HG03354 (cell line): Measurements from ENCODE around the gene NR2C1.

Experiments used
- ATAC-seq: cut with Tn5 transposase; IDR thresholded peaks from one replicate; pipeline ENCODE4 v1.9.1; 2021; ENCODE audit warnings: mild to moderate bottlenecking; ENCODE audit not compliant: unreplicated experiment, poor library complexity, severe bottlenecking

NR2C1 gene

DNA sequence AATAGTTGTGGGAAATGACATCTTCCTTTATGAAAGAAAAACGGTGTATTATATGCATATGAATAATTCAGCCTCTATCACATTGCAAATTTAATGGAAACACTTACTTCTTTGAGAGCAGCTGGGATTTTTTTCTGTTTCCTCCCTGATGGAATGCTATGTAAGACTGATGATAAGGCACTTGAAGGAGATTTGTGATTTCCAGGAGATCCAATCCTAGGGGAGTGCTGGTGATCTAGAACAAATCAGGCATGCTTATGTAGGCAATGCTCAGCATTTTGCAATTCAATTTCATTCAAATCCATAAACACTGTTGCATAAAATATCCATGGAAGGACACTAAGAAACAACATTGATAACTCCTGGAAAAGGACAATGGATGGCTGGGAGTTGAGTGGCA, 16.0 kb upstream of the NR2C1 start:
- no peak for ATAC-seq

DNA sequence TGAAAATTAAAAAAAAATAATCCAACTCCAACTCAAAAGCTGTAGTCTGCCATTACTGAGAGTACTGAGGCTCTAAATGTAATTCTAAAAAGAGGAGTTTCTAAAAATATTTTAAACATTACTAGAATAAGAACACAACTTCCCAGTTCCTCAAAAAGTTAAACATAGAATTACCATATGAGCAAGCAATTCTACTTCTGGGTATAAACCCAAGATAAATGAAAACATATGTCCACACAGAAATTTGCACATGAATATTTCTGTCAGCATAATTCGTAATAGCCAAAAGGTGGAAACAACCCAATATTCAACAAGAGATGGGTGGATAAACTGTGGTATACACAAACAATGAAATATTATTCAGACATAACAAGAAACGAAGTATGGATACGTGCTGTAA, 15.0 kb upstream of the NR2C1 start:
- ATAC-seq: no peak

DNA sequence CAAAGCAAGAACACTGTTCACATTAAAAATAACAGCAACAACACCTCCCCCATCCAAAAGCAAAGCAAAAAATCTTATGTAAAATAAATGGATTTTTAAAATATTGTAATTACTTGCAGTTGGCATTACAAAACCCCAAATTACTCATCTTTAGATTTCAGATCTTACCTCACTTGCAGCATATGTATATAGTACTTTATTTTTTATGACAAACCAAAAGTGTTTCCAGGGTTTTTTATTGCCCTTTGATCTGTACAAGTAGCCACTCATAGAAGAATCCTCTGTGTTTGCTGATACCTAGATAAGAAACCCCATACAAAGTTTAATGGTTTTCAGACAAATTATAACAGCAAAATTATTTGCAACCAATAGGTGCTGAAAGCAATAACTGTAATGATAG, 12.2 kb upstream of the NR2C1 start:
- no peak for ATAC-seq

DNA sequence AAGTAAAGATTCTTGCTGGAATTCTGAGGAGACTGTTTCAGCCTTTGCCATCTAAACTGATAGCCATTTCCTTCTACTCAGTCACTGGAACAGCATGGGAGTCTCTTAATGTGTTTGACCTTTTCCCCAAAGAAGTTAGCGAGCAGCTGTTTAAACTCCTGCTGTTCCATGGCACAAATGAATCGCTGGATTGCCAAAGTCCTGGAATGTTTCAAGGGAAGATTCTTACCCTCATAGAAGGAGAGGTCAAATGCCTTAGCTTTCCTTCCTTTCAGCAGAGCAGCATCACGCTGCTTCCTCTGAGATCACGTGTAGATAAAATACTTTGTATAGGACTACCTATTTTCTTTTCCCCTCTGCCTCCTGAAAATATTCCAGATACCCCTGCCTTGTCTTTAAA, 10.5 kb upstream of the NR2C1 start:
- no peak for ATAC-seq

DNA sequence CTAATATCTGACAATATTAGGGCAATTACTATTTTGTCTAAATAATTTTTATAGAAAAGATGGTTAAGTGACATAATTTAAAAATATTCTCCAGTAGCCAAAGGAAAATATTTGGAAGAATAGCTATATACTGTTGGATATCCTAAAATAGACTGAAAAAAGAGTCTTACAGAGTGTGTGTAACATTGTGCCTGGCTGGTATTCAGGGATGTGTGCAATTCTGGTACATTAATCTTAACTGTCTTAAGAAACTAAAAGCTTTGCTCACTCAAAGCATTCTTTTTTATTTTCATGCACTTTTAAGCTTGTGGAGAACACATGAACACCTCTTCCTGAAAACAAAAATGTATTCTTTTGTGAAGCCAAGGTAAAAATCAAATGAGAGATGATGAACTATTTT, 10.1 kb upstream of the NR2C1 start:
- ATAC-seq: no peak

DNA sequence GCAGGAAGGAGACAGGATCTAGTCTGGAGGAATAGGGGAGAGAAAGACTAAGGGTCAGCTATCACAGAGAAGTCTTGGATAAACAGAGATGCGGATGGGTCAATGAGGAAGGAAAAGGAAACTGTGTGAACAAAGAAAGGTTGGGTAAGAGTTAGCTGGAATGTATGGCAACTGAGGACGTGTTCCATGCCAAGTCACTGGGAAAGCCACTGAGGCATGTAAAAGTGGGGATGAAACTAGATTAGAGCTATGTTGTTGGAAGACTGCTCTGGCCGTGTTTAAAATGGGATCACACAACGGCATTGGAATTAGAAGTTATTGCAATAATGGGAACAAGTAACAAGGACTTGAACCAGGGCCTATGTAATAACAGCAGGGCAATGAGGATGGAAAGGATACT, 3.9 kb upstream of the NR2C1 start:
- ATAC-seq: no peak

DNA sequence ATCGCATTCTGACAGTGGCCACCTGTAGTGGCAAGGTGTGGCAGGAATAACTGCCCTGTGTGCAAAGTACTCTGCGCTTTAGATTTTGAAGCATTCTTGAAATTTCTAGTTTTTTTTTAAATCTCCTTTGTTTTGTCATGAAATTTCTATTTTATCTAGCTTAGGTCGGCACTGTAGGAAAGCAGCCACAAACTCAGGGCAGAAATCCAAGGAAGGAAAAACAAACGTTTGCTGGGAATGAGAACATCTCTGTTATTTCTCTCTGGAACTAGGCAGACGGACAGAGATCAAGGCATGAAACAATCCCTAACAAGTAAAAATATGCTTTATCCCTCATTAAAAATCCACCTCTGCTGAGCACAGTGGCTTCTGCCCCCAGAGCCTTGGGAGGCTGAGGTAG, 1.3 kb upstream of the NR2C1 start:
- no peak for ATAC-seq

DNA sequence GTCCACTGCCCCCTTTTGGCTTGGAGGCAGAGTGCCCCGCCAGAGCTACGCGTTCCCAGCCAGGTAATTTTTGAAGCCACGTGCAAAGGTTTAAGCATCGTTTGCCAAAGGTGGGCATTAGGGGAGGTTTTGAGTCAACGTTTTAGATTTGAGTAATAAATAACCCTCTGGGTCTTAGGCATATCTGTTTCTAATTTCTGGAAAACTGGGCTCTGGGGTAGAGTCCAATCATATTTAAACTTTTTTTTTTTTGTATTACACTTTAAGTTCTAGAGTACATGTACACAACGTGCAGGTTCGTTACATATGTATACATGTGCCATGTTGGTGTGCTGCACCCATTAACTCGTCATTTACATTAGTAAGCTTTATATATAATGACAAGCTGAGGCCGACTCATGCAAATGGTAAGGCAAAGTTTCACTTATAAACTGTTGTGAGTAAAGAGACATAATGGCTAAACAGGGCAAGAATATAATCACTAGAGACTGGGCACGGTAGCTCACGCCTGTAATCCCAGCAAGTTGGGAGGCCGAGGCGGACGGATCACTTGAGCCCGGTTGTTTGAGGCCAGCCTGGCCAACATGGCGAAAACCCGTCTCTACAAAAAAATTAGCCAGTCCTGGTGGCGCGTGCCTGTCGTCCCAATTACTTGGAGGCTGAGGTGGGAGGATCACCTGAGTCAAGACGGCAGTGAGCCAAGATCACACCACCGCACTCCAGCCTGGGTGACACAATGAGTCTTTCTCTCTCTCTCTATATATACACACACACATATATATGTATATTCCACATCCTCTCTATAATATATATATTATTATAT, 491 bp upstream of the NR2C1 start:
- ATAC-seq: no peak

DNA sequence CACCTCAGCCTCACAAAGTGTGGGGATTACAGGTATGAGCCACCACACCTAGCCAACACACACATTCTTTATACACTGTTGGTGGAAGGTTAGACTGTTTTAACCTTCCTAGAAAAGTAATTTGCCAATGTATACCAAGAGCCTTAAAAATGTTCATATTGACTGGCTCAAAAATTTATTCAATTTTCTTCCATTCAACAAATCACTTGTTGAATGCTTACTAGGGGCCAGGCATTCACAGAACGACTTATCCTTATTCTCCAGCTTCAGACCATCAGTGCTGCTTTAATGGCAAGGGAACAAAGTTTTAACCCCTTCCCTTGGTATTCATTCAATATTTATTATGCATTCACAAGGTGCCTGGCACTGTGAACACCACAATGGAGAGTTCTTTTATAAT, 3.0 kb downstream of the NR2C1 start:
- ATAC-seq: no peak

DNA sequence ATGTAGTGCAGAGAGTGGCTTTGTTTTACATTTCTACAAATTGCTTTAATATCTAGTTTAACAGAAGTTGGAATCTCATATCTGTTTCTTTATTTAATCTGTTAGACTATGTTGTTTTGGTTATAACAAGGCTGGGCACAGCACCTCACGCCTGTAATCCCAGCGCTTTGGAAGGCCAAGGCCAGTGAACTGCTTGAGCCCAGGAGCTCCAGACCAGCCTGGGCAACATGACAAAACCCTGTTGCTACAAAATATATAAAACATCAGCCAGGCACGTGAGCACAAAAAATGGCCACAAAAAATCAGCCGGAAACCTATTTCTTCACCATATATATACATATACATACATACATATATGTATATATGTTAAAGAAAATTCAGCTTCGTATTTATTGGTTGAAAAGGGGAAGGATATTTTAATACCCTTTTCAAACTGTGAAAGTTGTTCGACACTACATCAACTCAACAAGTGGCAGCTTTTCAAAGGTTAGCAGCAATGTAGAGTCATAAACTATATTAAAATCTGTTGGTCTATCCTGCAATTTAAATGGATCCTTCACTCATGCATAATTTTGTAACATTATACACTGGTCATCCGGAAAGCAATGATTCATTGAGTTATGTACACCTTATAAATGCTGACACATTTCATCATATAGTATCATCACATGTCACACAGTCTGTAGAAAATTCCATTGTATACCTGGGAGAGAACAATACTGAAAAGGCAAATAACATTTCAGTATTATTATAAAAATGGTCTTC, 7.1 kb downstream of the NR2C1 start:
- ATAC-seq: no peak

DNA sequence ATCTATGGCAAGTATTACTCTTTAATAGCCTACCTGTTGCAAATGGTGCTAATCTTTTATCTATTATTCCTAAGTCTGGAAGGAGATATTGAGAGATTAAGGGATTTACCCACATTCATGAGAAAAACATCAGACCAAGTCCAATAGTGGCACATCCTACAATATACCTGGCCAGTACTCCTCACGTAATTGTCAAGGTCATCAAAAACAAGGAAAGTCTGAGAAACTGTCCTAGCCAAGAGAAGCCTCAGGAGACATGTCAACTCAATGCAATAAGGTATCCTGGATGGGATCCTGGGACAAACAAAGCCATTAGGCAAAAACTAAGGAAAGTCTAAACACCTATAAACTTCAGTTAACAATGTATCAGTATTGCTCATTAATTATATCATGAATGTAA, 12.5 kb downstream of the NR2C1 start:
- ATAC-seq: no peak

DNA sequence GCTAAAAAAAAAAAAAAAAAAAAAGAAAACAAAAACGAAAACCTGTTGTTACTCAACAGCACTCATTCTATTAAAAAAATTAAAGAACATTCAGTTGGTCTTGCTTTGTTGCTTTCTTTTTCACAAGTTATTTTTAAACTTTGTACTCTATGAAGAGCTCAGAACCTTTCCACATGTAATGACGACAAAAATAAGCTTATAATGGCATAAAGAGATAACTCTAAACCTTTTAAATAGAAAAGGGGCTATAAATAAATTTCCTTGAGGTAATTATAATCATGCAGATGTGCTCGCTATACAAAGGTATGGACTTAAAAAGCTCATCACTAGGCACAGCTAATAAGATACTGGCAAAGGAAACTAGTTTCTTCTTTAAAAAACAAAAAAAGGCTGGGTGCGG, 13.4 kb downstream of the NR2C1 start:
- no peak for ATAC-seq

DNA sequence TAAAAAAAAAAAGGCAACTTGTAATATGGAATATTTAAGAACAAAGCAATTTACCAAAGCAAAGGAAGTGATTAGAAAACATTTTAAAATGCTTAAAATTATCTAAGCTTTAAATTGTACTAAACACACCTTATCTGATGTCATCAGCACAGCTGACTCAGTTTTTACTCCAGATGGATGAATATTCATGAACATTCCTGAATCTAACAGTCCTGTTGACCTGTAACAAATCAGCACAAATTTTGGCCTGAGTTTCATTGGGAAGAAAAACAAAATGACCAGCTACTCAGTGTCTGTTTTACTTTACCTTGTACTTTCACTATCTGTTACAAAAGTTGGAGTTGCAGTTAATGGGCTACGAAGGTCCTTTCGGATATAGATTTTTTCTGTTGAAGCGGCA, 16.0 kb downstream of the NR2C1 start:
- ATAC-seq: no peak

DNA sequence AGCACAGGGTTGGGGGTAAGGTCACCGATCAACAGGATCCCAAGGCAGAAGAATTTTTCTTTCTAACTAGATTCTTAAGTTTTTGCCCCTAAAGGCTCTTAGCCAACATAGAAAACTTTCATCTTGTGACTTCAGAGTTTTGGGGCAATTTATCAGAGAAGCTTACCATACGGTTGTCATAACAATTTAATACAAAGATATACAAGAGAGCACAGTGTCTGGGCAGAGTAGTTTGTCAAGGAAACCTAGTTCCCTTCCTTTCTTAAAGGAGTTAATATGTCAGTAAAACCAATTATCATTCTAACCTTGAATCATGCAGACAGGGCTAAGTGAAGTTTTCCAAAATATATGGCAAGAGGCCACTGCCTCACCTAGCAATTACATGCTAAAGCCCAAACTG, 18.4 kb downstream of the NR2C1 start:
- no peak for ATAC-seq

DNA sequence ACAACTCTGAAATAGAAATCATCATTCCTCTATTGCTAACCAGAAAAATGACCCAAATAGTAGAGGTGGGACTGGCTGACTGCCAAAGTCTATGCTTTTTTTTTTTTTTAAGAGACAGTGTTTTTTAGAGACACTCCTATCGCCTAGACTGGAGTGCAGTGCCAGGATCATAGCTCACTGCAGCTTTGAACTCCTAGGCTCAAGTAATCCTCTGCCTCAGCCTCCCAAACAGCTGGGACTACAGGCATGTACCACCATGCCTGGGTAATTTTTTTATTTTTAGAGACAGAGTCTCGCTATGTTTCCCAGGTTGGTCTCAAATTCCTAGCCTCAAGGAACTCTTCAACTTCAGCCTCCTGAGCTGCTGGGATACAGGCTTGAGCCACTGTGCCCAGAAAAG, 19.2 kb downstream of the NR2C1 start:
- ATAC-seq: no peak

DNA sequence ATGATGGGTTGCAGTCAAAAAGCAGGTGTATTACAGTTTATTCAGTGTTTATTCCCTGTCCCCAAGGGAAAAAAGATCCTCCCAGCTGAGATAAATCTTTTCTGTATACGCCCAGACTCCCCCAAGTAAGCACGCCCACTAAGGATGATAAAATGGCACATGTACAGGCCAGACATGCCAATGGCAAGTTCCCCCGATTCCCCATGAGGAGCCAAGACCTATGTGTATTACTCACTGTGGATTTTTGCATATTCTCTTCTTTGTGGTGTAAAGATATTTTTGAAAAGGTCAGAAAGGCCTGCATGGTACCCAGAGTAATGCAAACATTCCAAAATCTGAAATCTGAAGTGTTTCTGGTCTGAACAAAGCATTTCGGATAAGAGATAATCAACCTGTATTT, 22.2 kb downstream of the NR2C1 start:
- no peak for ATAC-seq

DNA sequence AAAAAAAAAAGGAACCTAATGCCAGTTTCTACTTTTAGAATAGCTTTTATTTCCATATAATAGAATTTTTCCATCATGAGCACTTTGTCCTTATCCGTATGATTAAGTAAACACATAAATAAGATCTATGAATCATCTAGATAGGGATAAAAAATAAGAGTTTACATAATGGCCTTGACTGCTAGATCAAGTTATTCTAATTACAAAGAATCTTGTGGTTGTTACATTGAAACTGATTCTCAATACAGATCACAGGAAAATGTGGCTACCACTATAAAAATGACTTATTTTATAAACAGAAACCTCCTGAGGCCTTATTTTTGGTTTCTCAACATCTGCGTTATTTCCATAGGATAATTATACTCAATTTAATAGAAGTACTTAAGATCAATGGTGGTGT, 35.5 kb downstream of the NR2C1 start:
- no peak for ATAC-seq

DNA sequence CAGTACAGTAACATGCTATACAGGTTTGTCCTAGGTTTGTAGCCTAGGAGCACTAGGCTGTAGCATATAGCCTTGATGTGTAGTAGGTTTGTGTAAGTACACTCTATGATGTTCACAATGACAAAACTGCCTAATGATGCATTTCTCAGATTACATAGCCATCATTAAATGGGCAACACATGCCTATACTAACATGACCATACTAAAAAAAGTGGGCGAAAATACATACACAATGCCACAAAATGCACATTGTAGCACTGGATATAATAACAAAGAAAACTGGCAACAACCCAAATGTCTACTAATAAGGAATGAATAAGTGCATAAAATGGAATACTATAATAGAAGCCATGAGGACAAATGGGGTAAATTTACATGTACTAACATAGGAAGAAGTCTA, 38.7 kb downstream of the NR2C1 start:
- ATAC-seq: no peak

DNA sequence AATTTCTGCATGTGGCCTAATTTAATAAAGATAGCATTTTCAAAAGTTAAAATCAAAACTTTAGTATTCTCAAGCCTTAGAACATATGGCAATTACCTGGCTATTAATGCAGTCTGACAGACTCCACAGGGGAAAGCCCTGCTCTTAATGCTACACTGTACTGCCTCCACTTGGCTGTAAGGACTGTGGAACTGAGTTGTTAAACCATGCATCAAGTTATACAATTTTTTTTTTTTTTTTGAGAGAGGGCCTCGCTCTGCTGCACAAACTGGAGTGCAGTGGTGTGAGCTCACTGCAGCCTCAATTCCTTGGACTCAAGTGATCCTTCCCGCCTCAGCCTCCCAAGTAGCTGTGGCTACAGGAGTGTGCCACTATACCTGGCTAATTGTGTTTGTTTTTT, 50.9 kb downstream of the NR2C1 start:
- ATAC-seq: no peak

DNA sequence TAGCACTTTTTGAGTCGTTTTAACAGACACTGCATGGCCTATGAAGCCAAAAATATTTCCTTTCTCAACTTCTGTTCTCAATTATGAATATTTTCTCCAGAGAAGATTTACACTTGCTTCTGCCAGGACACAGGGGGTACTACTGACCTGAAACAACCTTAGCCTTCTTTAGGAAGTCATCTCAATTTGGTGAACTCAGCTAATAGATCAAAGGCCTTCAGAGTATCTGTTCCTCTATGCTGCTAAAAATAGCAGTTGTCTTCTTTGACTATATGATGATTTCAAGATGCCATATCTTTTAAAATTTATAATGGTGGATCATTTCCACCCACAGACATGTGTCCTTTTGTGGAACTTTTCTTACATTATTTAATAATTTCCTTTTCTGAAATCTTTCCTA, 55.9 kb downstream of the NR2C1 start:
- ATAC-seq: no peak

DNA sequence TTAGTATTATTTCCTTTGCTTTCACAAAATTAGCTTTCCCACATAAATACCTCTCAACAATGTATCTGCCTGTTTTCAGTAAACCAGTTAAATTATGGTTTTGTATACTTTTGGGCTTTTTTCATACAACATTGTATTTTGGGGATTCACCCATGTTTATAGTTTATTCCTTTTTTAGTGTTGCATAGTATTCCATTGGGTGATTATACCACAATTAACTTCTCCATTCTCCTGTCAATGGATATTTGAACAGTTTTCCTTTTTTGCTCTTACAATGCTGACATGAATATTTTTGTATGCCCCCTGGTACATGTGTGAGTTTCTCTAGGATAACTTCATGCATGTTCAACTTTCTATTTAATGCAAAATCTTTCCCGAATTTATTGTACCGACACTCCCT, 57.3 kb downstream of the NR2C1 start:
- ATAC-seq: no peak
